ENCODE results near the gene INO80C.

The INO80C gene

GRCh38 chr18:35508030-35508429, 10.3 kb upstream of the INO80C start:
- DNase-seq (ENCODE audit: low read depth): no peak
- TF ChIP-seq CTCF (IDR thresholded peaks at IDR 0.05; ENCODE audit: control insufficient read depth, extremely low read depth, insufficient read depth): no peak
- no peak overlapping the region for H3K4me3 ChIP-seq (ENCODE audit: low read depth, low read length)

GRCh38 chr18:35507623-35508022, 9.9 kb upstream of the INO80C start:
- peak; percentile 18 for DNase-seq (ENCODE audit: low read depth)

GRCh38 chr18:35507192-35507591, 9.4 kb upstream of the INO80C start:
- DNase-seq (ENCODE audit: low read depth): no peak
- no peak overlapping the region for H3K4me3 ChIP-seq (ENCODE audit: low read depth, low read length)
- no peak for TF ChIP-seq CTCF (IDR thresholded peaks at IDR 0.05; ENCODE audit: control insufficient read depth, extremely low read depth, insufficient read depth)

More at GRCh38 chr18:35507623-35508022, 9.9 kb upstream of the INO80C start:
- no peak for TF ChIP-seq CTCF (IDR thresholded peaks at IDR 0.05; ENCODE audit: control insufficient read depth, extremely low read depth, insufficient read depth)
- H3K4me3 ChIP-seq (ENCODE audit: low read depth, low read length): no peak overlapping the region

- no peak for DNase-seq (ENCODE audit: low read depth)
- no peak for TF ChIP-seq CTCF (IDR thresholded peaks at IDR 0.05; ENCODE audit: control insufficient read depth, extremely low read depth, insufficient read depth)
- no peak overlapping the region for H3K4me3 ChIP-seq (ENCODE audit: low read depth, low read length)
Observed at GRCh38 chr18:35506024-35506712, 8.4 kb upstream of the INO80C start.

GRCh38 chr18:35504996-35505395, 7.2 kb upstream of the INO80C start:
- no peak for DNase-seq (ENCODE audit: low read depth)
- TF ChIP-seq CTCF (IDR thresholded peaks at IDR 0.05; ENCODE audit: control insufficient read depth, extremely low read depth, insufficient read depth): no peak
- H3K4me3 ChIP-seq (ENCODE audit: low read depth, low read length): no peak overlapping the region

GRCh38 chr18:35502052-35502451, 4.3 kb upstream of the INO80C start:
- H3K4me3 ChIP-seq (ENCODE audit: low read depth, low read length): no peak overlapping the region
- DNase-seq (ENCODE audit: low read depth): no peak
- no peak for TF ChIP-seq CTCF (IDR thresholded peaks at IDR 0.05; ENCODE audit: control insufficient read depth, extremely low read depth, insufficient read depth)

- H3K4me3 ChIP-seq (ENCODE audit: low read depth, low read length): no peak overlapping the region
- no peak for TF ChIP-seq CTCF (IDR thresholded peaks at IDR 0.05; ENCODE audit: control insufficient read depth, extremely low read depth, insufficient read depth)
- DNase-seq (ENCODE audit: low read depth): no peak
Observed at GRCh38 chr18:35501369-35501768, 3.6 kb upstream of the INO80C start.
